ENCODE results near the gene LRP4. TPM values are rescaled to one million over a fixed set of nuclear protein-coding genes. Genes with fewer than 3 reads are reported as not detected.
A peak's percentile ranks its signal among the peaks of the same experiment; 100 is the strongest.

The LRP4 gene
- total RNA-seq, 1 donor from 2014 or later = 24.5 TPM

GRCh38 chr11:46845740-46846509 lies 72.4 kb downstream of the LRP4 start, which contains the start of gene CKAP5:
TSS of gene CKAP5 (minus strand) at chr11:46846280. CDS start at chr11:46821231, 25,049 bp downstream.
- Mint-ChIP-seq H3K27ac (ENCODE audit: unreplicated experiment) (peak within 1 kb of the TSS; percentile 98), H3K9me3 (no peaks in the 10 kb centered on the region), H3K36me3 (ENCODE audit: low read depth) (no peaks in the 10 kb centered on the region), H3K4me1 (peaks cover 42% of the 10 kb centered on the region), H3K27me3 (ENCODE audit: low read depth) (no peaks in the 10 kb centered on the region), H3K4me3 (peak within 1 kb of the TSS; percentile 100)
- DNase-seq (ENCODE audit: low read depth, low spot score) = peak; percentile 79
- no peak for TF ChIP-seq CTCF (conservative IDR thresholded peaks at IDR 0.05)

GRCh38 chr11:46845440-46845739 lies 73.0 kb downstream of the LRP4 start:
- peaks cover 42% of the 10 kb centered on the region for H3K4me1 Mint-ChIP-seq
- peak overlapping the region; percentile 93 for H3K4me3 Mint-ChIP-seq
- peak overlapping the region; percentile 74 for H3K27ac Mint-ChIP-seq (ENCODE audit: unreplicated experiment)
- no peak for DNase-seq (ENCODE audit: low read depth, low spot score)
- no peaks in the 10 kb centered on the region for H3K9me3 Mint-ChIP-seq
- H3K36me3 Mint-ChIP-seq (ENCODE audit: low read depth) = no peaks in the 10 kb centered on the region
- TF ChIP-seq CTCF (conservative IDR thresholded peaks at IDR 0.05) = no peak
- H3K27me3 Mint-ChIP-seq (ENCODE audit: low read depth) = no peaks in the 10 kb centered on the region

- DNase-seq (ENCODE audit: low read depth, low spot score) = no peak
Measured at GRCh38 chr11:46840116-46840515, 78.2 kb downstream of the LRP4 start.

GRCh38 chr11:46838501-46838900 lies 79.8 kb downstream of the LRP4 start:
- DNase-seq (ENCODE audit: low read depth, low spot score) = no peak
- Mint-ChIP-seq H3K4me3 (no peak overlapping the region), H3K27ac (ENCODE audit: unreplicated experiment) (no peak overlapping the region), H3K27me3 (ENCODE audit: low read depth) (no peaks in the 10 kb centered on the region), H3K36me3 (ENCODE audit: low read depth) (no peaks in the 10 kb centered on the region), H3K9me3 (no peaks in the 10 kb centered on the region), H3K4me1 (peaks cover 34% of the 10 kb centered on the region)
- TF ChIP-seq CTCF (conservative IDR thresholded peaks at IDR 0.05) = no peak

More at GRCh38 chr11:46840116-46840515, 78.2 kb downstream of the LRP4 start:
- Mint-ChIP-seq H3K9me3 (no peaks in the 10 kb centered on the region), H3K4me1 (peaks cover 45% of the 10 kb centered on the region), H3K4me3 (no peak overlapping the region), H3K27ac (ENCODE audit: unreplicated experiment) (no peak overlapping the region), H3K36me3 (ENCODE audit: low read depth) (no peaks in the 10 kb centered on the region), H3K27me3 (ENCODE audit: low read depth) (no peaks in the 10 kb centered on the region)
- TF ChIP-seq CTCF (conservative IDR thresholded peaks at IDR 0.05) = no peak

- Mint-ChIP-seq H3K27me3 (ENCODE audit: low read depth) (no peaks in the 10 kb centered on the region), H3K27ac (ENCODE audit: unreplicated experiment) (no peak overlapping the region), H3K4me1 (peaks cover 32% of the 10 kb centered on the region), H3K4me3 (no peak overlapping the region), H3K36me3 (ENCODE audit: low read depth) (no peaks in the 10 kb centered on the region), H3K9me3 (no peaks in the 10 kb centered on the region)
- no peak for TF ChIP-seq CTCF (conservative IDR thresholded peaks at IDR 0.05)
- no peak for DNase-seq (ENCODE audit: low read depth, low spot score)
Measured at GRCh38 chr11:46837860-46838259, 80.5 kb downstream of the LRP4 start.
